Erythroblast (primary cell): ENCODE results near the gene MRPS22.
"Not testable (repeated sequence)": the region's sequence is repeated elsewhere in the genome, so short reads cannot be mapped to it uniquely, and the experiment has no call there.

ENCODE experiments used
- DNase-seq, 2 experiments: peaks; one replicate each; lab custom pipeline; 2025; lab: John Stamatoyannopoulos, UW
- GATA1 ChIP-seq: IDR thresholded peaks from 2 replicates; pipeline ENCODE4 v1.6.1; 2011; ENCODE audit warnings: low read depth, mild to moderate bottlenecking, control low read depth, low read length, moderate library complexity
- POLR2A ChIP-seq: IDR thresholded peaks from 2 replicates; pipeline ENCODE4 v1.6.1; 2011; ENCODE audit warnings: mild to moderate bottlenecking, low read length

Gene MRPS22

DNA sequence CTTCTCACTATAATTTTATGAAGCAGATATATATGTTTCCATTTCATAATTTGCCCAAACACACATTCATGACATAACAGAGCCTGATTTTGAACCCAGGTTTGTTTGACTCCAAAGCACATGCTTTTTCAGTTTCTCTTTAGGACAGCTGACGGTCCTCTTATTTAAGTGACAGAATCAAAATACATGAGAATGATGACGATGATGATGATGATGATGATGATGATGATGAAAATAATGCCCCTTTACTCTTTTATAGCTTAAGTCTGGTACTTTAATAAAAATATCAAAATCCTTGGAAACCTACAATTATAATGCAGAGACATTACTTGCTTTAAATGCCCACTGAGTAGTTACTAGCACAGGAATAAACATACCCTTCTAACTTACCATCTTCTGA lies 30.3 kb downstream of the MRPS22 start:
- no peak for TF ChIP-seq GATA1
- no peak for TF ChIP-seq POLR2A
- DNase-seq, result no peak

- DNase-seq, result no peak
- no peak for TF ChIP-seq GATA1
- no peak for TF ChIP-seq POLR2A
Measured at GRCh38 chr3:139377378-139377777, 33.6 kb downstream of the MRPS22 start.

- TF ChIP-seq GATA1 (no peak), POLR2A (no peak)
- DNase-seq, result peak; percentile 48 to 53
Measured at GRCh38 chr3:139378587-139379241, 34.9 kb downstream of the MRPS22 start.

DNA sequence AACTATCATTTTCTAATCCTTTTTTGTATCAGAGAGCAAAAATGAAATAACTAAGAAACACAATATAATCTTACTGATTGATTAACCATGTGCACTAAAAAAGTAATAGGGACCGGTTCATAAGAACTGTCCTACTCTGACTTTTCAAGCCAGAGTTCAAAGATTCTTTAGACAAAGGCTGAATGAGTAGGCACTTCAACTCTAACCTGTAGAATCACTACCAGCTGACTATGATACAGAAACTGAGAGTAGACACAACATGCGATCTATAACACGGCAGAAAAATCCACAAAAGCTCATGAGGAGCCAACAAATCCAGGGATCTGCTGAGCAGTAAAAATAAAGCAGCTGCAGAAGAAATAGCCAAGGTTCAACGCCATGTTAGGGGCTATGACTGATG lies 36.8 kb downstream of the MRPS22 start:
- TF ChIP-seq GATA1, result no peak
- TF ChIP-seq POLR2A, result peak; percentile 14

DNA sequence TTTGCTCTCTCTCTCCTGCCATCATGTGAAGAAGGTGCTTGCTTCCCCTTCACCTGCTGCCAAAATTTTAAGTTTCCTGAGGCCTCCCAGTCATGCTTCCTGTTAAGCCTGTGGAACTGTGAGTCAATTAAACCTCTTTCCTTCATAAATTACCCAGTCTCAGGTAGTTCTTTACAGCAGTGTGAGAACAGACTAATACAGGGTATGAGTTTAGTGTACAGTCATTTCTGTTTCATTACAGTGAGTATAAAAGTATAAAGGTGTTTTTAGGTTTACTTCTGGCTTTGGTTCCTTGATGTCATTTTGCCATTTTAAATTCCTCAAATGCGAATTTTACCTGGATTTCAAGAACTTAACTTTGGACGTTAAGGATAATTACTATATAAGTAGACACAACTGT lies 38.5 kb downstream of the MRPS22 start:
- DNase-seq, result not testable (repeated sequence)

More for the DNA sequence above, 36.8 kb downstream of the MRPS22 start:
- DNase-seq, result no peak

DNA sequence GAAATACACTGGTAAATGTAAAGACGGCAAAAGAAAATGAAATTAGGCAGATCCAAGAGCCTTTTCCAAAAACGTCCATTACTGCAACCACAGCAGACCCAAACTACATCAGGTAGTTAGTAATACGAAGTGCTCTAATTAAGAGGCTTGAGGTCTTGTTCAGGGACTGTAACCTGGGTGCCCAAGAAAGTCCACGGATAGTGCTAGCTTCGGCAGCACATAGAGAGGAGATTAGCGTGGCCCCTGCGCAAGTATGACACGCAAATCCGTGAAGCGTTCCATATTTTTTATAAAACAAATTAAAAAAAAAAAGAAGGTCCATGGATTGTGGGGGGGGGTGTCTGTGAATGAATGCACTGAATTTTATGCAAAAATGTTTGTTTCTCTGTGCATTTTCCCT lies 44.3 kb downstream of the MRPS22 start:
- TF ChIP-seq GATA1, result no peak
- TF ChIP-seq POLR2A, result no peak

DNA sequence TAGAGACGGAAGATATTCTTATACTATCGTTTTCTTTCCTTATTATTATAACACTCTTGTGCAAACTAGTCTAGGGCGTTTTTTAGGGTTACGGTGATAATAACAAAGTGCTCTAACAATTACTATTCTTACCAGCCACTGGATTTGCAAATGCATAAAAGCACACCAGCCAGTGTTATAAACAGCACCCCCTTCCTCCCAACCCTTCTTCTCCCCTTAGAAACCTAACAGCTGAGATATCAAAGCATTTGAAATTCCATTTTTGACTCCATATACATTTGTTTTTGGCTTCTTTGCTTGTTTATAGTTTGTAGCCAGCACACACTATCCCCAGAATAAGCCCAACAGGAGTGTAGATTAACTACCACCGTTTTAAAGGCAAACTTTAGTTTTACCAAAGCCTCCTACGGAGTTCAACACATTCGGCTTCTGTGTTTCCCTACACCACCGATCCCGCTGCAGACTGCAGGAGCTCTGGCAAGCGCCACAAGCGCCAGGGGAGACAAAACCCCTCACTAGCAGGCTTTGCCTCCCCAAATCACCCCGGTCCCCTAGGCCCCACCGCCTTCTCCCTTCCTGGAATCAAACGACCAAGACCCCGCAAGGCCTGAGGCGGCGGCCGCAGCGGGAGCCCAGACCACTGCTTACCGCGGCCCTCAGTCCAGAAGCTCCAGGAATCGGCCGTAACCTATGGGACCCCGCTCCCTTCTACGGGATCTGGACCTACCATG lies 45.2 kb downstream of the MRPS22 start:
- DNase-seq, result peak; percentile 63 to 75
- no peak for TF ChIP-seq POLR2A
- TF ChIP-seq GATA1, result no peak

More for the DNA sequence above, 44.3 kb downstream of the MRPS22 start:
- DNase-seq, result peak in 1 of 2 experiments; percentile 14

GRCh38 chr3:139389552-139390368 lies 45.9 kb downstream of the MRPS22 start, which contains the start of gene COPB2:
TSS of gene COPB2 (minus strand) at chr3:139389647. CDS start at chr3:139389550, 97 bp downstream.
- DNase-seq, result peak; percentile 99
- peak; percentile 87 for TF ChIP-seq POLR2A
- TF ChIP-seq GATA1, result no peak

DNA sequence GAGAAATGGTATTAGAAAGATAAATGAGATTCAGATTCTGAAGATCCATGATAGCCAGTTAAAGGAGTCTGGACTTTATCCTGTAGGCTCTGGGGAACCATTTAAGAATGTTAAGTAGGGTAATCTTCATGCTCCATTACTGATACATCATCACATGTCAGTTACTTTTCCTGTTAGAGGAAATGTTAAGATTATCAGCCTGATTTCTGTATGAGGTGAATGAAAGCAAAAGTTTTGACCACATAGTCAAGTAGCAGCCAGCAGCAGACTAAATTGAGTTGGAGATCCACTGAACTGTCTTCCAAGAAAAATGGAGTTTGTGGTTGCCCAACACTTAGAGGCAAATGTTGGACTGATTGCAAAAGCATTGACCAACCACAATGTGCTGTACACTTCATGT lies 50.3 kb downstream of the MRPS22 start:
- TF ChIP-seq GATA1 (no peak), POLR2A (no peak)
- peak in 1 of 2 experiments; percentile 17 for DNase-seq

DNA sequence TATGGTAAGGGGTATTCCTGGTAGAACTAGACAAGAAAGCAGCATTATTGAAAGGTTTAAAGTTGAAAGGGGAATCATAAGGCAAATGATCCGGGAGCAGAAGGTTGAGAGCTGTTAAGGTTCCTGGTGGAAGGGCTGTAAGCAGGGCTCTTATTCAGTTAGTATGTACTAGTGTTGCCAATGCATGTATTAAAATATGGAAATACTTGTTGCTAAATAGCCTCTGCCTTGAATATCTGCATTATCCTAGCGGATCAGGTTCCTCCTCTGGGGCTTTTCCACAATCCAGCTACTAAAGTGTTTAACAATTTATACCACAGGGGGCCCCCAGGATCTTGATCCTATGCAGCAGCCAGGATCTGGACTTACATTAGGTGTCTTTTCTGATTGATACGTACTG lies 52.9 kb downstream of the MRPS22 start:
- no peak for TF ChIP-seq GATA1
- TF ChIP-seq POLR2A, result no peak
- no peak for DNase-seq

GRCh38 chr3:139401155-139401554 lies 57.3 kb downstream of the MRPS22 start:
- not testable (repeated sequence) for DNase-seq
